Measurements from ENCODE around the gene CRX.
"Not testable (repeated sequence)": the region's sequence is repeated elsewhere in the genome, so short reads cannot be mapped to it uniquely, and the experiment has no call there.

The CRX gene

GRCh38 chr19:47861630-47862029 is 39.9 kb downstream of the CRX start:
- no peaks in the 10 kb centered on the region for H3K4me1 ChIP-seq (ENCODE audit: insufficient read depth, low read length)
- H3K27me3 ChIP-seq (ENCODE audit: insufficient read depth, low read length, poor library complexity), result no peaks in the 10 kb centered on the region
- no peaks in the 10 kb centered on the region for H3K9me3 ChIP-seq (ENCODE audit: insufficient read depth, low read length, severe bottlenecking)
- H2AFZ ChIP-seq (ENCODE audit: low read depth, low read length), result no peak overlapping the region
- no peaks in the 10 kb centered on the region for H3K79me2 ChIP-seq (ENCODE audit: insufficient read depth, low read length)
- H3K4me2 ChIP-seq (ENCODE audit: insufficient read depth, low read length), result no peak overlapping the region
- H3K27ac ChIP-seq (ENCODE audit: low read length), result no peak overlapping the region
- H3K9ac ChIP-seq (ENCODE audit: low read depth, low read length), result no peak overlapping the region
- H3K36me3 ChIP-seq (ENCODE audit: insufficient read depth, low read length), result no peaks in the 10 kb centered on the region
- no peak overlapping the region for H3K4me3 ChIP-seq (ENCODE audit: low read depth in 1 of 2, low read length in 2 of 2)
- no peaks in the 10 kb centered on the region for H4K20me1 ChIP-seq (ENCODE audit: insufficient read depth, low read length)
- no peak for TF ChIP-seq CTCF (IDR thresholded peaks at IDR 0.05; ENCODE audit: borderline replicate concordance, extremely low read depth, low read length, poor library complexity, severe bottlenecking)
- no peak for TF ChIP-seq EZH2 (IDR thresholded peaks at IDR 0.05; ENCODE audit: borderline replicate concordance, low read depth, low read length, severe bottlenecking)
- DNase-seq (no peak), ATAC-seq (ENCODE audit: insufficient read depth, low read depth) (no peak)

- no peaks in the 10 kb centered on the region for H3K36me3 ChIP-seq (ENCODE audit: insufficient read depth, low read length)
- H2AFZ ChIP-seq (ENCODE audit: low read depth, low read length), result no peak overlapping the region
- no peaks in the 10 kb centered on the region for H3K4me1 ChIP-seq (ENCODE audit: insufficient read depth, low read length)
- H3K4me3 ChIP-seq (ENCODE audit: low read depth in 1 of 2, low read length in 2 of 2), result no peak overlapping the region
- no peaks in the 10 kb centered on the region for H4K20me1 ChIP-seq (ENCODE audit: insufficient read depth, low read length)
- no peaks in the 10 kb centered on the region for H3K27me3 ChIP-seq (ENCODE audit: insufficient read depth, low read length, poor library complexity)
- H3K9ac ChIP-seq (ENCODE audit: low read depth, low read length), result no peak overlapping the region
- DNase-seq (peak; percentile 78), ATAC-seq (ENCODE audit: insufficient read depth, low read depth) (peak; percentile 99)
- H3K79me2 ChIP-seq (ENCODE audit: insufficient read depth, low read length), result no peaks in the 10 kb centered on the region
- peak; percentile 98 for TF ChIP-seq CTCF (IDR thresholded peaks at IDR 0.05; ENCODE audit: borderline replicate concordance, extremely low read depth, low read length, poor library complexity, severe bottlenecking)
- TF ChIP-seq EZH2 (IDR thresholded peaks at IDR 0.05; ENCODE audit: borderline replicate concordance, low read depth, low read length, severe bottlenecking), result no peak
- no peaks in the 10 kb centered on the region for H3K9me3 ChIP-seq (ENCODE audit: insufficient read depth, low read length, severe bottlenecking)
- H3K27ac ChIP-seq (ENCODE audit: low read length), result no peak overlapping the region
- no peak overlapping the region for H3K4me2 ChIP-seq (ENCODE audit: insufficient read depth, low read length)
Measured at GRCh38 chr19:47863514-47863936, 41.8 kb downstream of the CRX start.

DNA sequence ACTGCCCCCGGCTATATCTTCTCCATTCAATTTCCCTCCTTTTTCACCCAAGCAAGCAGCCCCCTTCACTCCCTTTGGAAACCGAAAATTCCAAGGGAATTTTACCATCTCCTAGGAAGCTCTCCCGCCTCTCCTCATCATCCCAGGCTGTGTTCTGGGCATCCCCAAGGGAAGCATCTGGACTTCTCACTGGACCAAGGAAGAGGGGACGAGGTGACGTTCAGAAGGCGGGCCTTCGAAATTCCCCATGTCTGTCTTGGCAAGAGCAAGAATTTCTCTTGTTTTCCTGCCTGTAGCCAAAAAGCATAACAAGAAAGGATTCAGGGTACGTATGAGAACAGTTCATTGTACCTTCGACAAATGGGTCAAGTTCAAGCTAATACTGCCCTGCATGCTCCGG is 43.4 kb downstream of the CRX start:
- Histone ChIP-seq H4K20me1 (ENCODE audit: insufficient read depth, low read length) (no peaks in the 10 kb centered on the region), H3K27me3 (ENCODE audit: insufficient read depth, low read length, poor library complexity) (no peaks in the 10 kb centered on the region), H3K36me3 (ENCODE audit: insufficient read depth, low read length) (no peaks in the 10 kb centered on the region), H3K4me3 (ENCODE audit: low read depth in 1 of 2, low read length in 2 of 2) (no peak overlapping the region), H2AFZ (ENCODE audit: low read depth, low read length) (no peak overlapping the region), H3K27ac (ENCODE audit: low read length) (no peak overlapping the region), H3K9ac (ENCODE audit: low read depth, low read length) (no peak overlapping the region), H3K79me2 (ENCODE audit: insufficient read depth, low read length) (no peaks in the 10 kb centered on the region), H3K4me2 (ENCODE audit: insufficient read depth, low read length) (no peak overlapping the region), H3K4me1 (ENCODE audit: insufficient read depth, low read length) (no peaks in the 10 kb centered on the region), H3K9me3 (ENCODE audit: insufficient read depth, low read length, severe bottlenecking) (no peaks in the 10 kb centered on the region)
- no peak for TF ChIP-seq CTCF (IDR thresholded peaks at IDR 0.05; ENCODE audit: borderline replicate concordance, extremely low read depth, low read length, poor library complexity, severe bottlenecking)
- no peak for TF ChIP-seq EZH2 (IDR thresholded peaks at IDR 0.05; ENCODE audit: borderline replicate concordance, low read depth, low read length, severe bottlenecking)
- no peak for DNase-seq
- ATAC-seq (ENCODE audit: insufficient read depth, low read depth), result no peak

DNA sequence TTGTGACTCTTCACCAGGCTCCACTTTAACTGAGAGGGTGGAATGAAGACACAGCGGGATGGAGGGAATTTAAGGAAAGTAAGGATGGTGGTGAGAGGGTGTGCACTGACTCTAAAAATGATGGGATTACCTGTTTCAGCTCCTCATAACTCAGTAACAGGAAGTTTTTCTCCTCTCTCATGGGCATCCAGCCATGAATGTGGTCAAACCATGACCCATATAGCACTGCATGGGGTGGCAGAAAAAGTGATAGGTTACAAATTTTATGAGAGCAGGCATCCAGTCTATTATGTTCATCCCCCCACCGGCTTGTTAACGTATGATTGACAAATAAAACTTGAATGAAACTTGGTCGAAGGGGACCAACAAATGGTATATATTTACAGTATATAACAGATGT is 57.2 kb downstream of the CRX start:
- H3K36me3 ChIP-seq (ENCODE audit: insufficient read depth, low read length), result no peaks in the 10 kb centered on the region
- no peak overlapping the region for H3K4me2 ChIP-seq (ENCODE audit: insufficient read depth, low read length)
- no peaks in the 10 kb centered on the region for H3K79me2 ChIP-seq (ENCODE audit: insufficient read depth, low read length)
- H3K9me3 ChIP-seq (ENCODE audit: insufficient read depth, low read length, severe bottlenecking), result no peaks in the 10 kb centered on the region
- H4K20me1 ChIP-seq (ENCODE audit: insufficient read depth, low read length), result no peaks in the 10 kb centered on the region
- no peaks in the 10 kb centered on the region for H3K4me1 ChIP-seq (ENCODE audit: insufficient read depth, low read length)
- H3K27ac ChIP-seq (ENCODE audit: low read length), result no peak overlapping the region
- H2AFZ ChIP-seq (ENCODE audit: low read depth, low read length), result no peak overlapping the region
- DNase-seq, result no peak
- H3K27me3 ChIP-seq (ENCODE audit: insufficient read depth, low read length, poor library complexity), result no peaks in the 10 kb centered on the region
- H3K9ac ChIP-seq (ENCODE audit: low read depth, low read length), result no peak overlapping the region
- no peak overlapping the region for H3K4me3 ChIP-seq (ENCODE audit: low read depth in 1 of 2, low read length in 2 of 2)
- no peak for ATAC-seq (ENCODE audit: insufficient read depth, low read depth)
- TF ChIP-seq EZH2 (IDR thresholded peaks at IDR 0.05; ENCODE audit: borderline replicate concordance, low read depth, low read length, severe bottlenecking) (no peak), CTCF (IDR thresholded peaks at IDR 0.05; ENCODE audit: borderline replicate concordance, extremely low read depth, low read length, poor library complexity, severe bottlenecking) (no peak)

GRCh38 chr19:47879385-47879784 is 57.6 kb downstream of the CRX start:
- not testable (repeated sequence) for H3K27me3 ChIP-seq (ENCODE audit: insufficient read depth, low read length, poor library complexity); H3K36me3 ChIP-seq (ENCODE audit: insufficient read depth, low read length); H3K4me1 ChIP-seq (ENCODE audit: insufficient read depth, low read length); H3K9me3 ChIP-seq (ENCODE audit: insufficient read depth, low read length, severe bottlenecking); H4K20me1 ChIP-seq (ENCODE audit: insufficient read depth, low read length); H3K79me2 ChIP-seq (ENCODE audit: insufficient read depth, low read length); H3K4me3 ChIP-seq (ENCODE audit: low read depth in 1 of 2, low read length in 2 of 2); DNase-seq; ATAC-seq (ENCODE audit: insufficient read depth, low read depth); H3K27ac ChIP-seq (ENCODE audit: low read length); H3K9ac ChIP-seq (ENCODE audit: low read depth, low read length); H2AFZ ChIP-seq (ENCODE audit: low read depth, low read length); H3K4me2 ChIP-seq (ENCODE audit: insufficient read depth, low read length)
